Adrenal gland (tissue), 12 donors: ENCODE data around the gene LAMB1. TPM values are rescaled to one million over a fixed set of nuclear protein-coding genes. Genes with fewer than 3 reads are reported as not detected.
A peak's percentile ranks its signal among the peaks of the same experiment; 100 is the strongest.
"Not testable (repeated sequence)": the region's sequence is repeated elsewhere in the genome, so short reads cannot be mapped to it uniquely, and the experiment has no call there.

Experiments used
- DNase-seq, 7 donors: peaks; one replicate each; pipeline ENCODE4 v3.0.0-alpha.2; 2019 to 2020
- H3K27ac ChIP-seq, 5 donors: fragments of 200-600 bp; sonication (generic) in 4 of 5; 1 replicate in 3 of 5; 2 replicates in 2 of 5; pipeline versions ENCODE4 v1.5.1 to v1.8.0; 2016 to 2020; ENCODE audit warnings: mild to moderate bottlenecking in 1 of 5
- H3K27me3 ChIP-seq: fragments of 200-600 bp; 2 replicates; pipeline ENCODE4 v1.8.0; 2021
- H3K36me3 ChIP-seq, 2 donors: fragments of 200-600 bp; replicated peaks in 1 of 2; 1 replicate in 1 of 2; 2 replicates in 1 of 2; pipeline versions ENCODE4 v1.5.1 to v1.8.0; 2018 to 2022
- H3K4me1 ChIP-seq, 2 donors: fragments of 200-600 bp; replicated peaks in 1 of 2; 1 replicate in 1 of 2; 2 replicates in 1 of 2; pipeline versions ENCODE4 v1.5.1 to v1.8.0; 2018 to 2021
- H3K4me3 ChIP-seq, 4 donors: fragments of 200-600 bp; sonication (generic) in 3 of 4; one replicate each; pipeline ENCODE4 v1.5.1; 2016 to 2018
- H3K9me3 ChIP-seq, 3 donors: fragments of 200-600 bp; sonication (generic) in 1 of 3; replicated peaks in 1 of 3; 1 replicate in 2 of 3; 2 replicates in 1 of 3; pipeline versions ENCODE4 v1.5.1 to v1.8.0; 2016 to 2021
- POLR2A ChIP-seq, 2 donors: fragments of 450-650 bp; IDR thresholded peaks; one replicate each; pipeline ENCODE4 v1.6.1; 2017; ENCODE audit warnings: antibody characterized with exemption in 2 of 2, mild to moderate bottlenecking in 2 of 2, moderate library complexity in 1 of 2
- WGBS, 4 donors: extraction: QIAGEN DNeasy Blood & Tissue Kit in 2 of 4; methylation state at CpG; one replicate each; pipeline versions ENCODE4 v1.1.5 to v1.1.7; 2013 to 2017; 5-methylcytosine and 5-hydroxymethylcytosine counted together
- intact Hi-C, 2 donors: fragments of 100-400 bp; cut with DNase I; formaldehyde crosslinking; loops; one replicate each; pipeline versions ENCODE4 v1.14.1 to v1.15.0; 2022 to 2023
- polyA plus RNA-seq, 3 donors: library from polyadenylated mRNA; stranded (reverse); fragments of 200-250 nt in 2 of 3; fragments of 350-450 nt in 1 of 3; fragmentation: Illumina TruSeq in 1 of 3; extraction: RNeasy Lipid Tissue Mini Kit (QIAGEN cat#74804) in 1 of 3; gene quantifications; one replicate each; pipeline ENCODE4 v1.2.3, GENCODE V29; 2013 to 2014
- total RNA-seq, 9 donors: library from RNA; depleted of rRNA in 4 of 9; stranded (reverse); fragments of >200 nt in 4 of 9; fragments of 120-200 nt in 1 of 9; fragmentation: NEBNext Ultra II Directional in 1 of 9; extraction: Animal tissue kit (Norgen Biotek cat#: 25700) in 1 of 9; gene quantifications; one replicate each; pipeline versions ENCODE4 v1.1.0 to v1.2.4, GENCODE V29; 2013 to 2023
- TF ChIP-seq, protein P1 (sequence below), 6 experiments: fragments of 450-650 bp in 4 of 6; fragments of 200-600 bp in 2 of 6; sonication (generic) in 1 of 6; IDR thresholded peaks; 1 replicate in 5 of 6; 2 replicates in 1 of 6; pipeline versions ENCODE4 v1.5.1 to v1.8.0; 2016 to 2021; ENCODE audit warnings: antibody characterized with exemption in 6 of 6, mild to moderate bottlenecking in 2 of 6, moderate library complexity in 1 of 6
- donor health status: healthy with polysubstance abuse.
- donor health status: Bipolar disorder and iron deficiency.
- donor health status: DM: yes; HTN: yes; CAD: no.
- donor health status: DM: no; HTN: no; CAD: no.
- donor health status: DM: no; HTN: no; CAD: no.
- donor health status: DM: yes; HTN: yes; CAD: no.

The LAMB1 gene
- total and polyA plus RNA-seq, 12 donors: 48.6 to 164 (median 90.2) TPM

DNA sequence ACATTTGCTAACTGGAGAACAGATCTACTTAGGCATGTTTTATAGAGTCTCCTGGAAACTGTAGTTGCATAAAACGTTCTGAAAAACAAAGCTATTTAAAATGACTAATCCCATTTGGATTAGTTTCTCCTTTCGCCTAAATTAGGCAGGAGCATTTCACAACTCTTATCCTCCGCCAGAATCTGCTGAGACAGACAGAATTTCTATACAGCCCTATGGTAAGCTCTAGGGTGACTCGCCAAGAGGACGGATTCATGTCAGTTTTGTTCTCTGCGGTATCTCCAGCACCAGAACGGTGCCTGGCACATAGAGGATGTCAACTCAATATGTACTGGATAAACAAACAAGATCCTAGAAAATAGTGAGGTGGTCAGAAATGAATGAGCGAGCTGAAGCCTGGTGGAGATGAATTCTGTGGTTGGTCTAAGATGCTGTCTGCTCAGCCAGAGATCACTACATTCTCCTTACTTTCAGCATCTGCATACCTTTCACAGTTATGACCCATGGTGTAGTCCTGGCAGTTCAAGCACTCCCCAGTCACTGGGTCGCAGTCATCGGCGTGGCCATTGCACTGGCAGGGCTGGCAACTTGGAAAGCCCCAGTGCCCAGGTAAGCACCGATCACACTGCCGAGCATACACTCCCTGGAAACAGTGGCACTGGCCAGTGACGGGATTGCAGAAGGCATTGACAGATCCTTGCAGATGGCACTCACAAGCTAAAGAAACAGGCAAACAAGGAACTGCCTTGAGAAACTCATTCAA, 44.0 kb downstream of the LAMB1 start:
- Histone ChIP-seq H3K27me3 (no peaks in the 10 kb centered on the region), H3K4me3 (no peak overlapping the region), H3K4me1 (peaks cover 4 to 21% of the 10 kb centered on the region in 2 donors), H3K27ac (peak overlapping the region in 3 of 5 donors; percentile 0 to 81 (median 62)), H3K36me3 (peaks cover 0 to 19% of the 10 kb centered on the region in 2 donors), H3K9me3 (no peaks in the 10 kb centered on the region)
- DNase-seq: peak in 6 of 7 donors; percentile 28 to 63 (median 56)
- no peak for TF ChIP-seq POLR2A (IDR thresholded peaks at IDR 0.05)
- TF ChIP-seq, protein P1, sequence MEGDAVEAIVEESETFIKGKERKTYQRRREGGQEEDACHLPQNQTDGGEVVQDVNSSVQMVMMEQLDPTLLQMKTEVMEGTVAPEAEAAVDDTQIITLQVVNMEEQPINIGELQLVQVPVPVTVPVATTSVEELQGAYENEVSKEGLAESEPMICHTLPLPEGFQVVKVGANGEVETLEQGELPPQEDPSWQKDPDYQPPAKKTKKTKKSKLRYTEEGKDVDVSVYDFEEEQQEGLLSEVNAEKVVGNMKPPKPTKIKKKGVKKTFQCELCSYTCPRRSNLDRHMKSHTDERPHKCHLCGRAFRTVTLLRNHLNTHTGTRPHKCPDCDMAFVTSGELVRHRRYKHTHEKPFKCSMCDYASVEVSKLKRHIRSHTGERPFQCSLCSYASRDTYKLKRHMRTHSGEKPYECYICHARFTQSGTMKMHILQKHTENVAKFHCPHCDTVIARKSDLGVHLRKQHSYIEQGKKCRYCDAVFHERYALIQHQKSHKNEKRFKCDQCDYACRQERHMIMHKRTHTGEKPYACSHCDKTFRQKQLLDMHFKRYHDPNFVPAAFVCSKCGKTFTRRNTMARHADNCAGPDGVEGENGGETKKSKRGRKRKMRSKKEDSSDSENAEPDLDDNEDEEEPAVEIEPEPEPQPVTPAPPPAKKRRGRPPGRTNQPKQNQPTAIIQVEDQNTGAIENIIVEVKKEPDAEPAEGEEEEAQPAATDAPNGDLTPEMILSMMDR (IDR thresholded peaks at IDR 0.05): no peak
- 48 to 67% (median 62%) methylated on average over 9 to 14 of the region's 14 CpGs for WGBS, 4 donors
- intact Hi-C loops: no loop called here

DNA sequence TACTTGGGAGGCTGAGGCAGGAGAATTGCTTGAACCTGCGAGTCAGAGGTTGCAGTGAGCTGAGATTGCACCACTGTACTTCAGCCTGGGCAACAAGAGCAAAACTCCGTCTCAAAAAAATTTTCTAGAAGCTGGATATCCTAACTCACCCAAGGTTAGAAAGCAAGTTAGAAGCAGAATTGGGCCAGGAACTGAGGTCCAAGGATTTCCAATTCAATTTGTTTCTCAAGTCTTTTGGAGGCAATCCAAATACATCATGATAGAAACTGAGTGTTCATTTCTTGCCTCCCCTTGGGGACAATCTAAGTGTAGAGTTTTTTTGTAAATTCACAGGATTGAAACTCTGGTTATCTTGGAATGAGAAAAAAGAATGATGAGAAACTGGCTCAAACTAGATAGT, 45.5 kb downstream of the LAMB1 start:
- TF ChIP-seq, protein P1 (IDR thresholded peaks at IDR 0.05): no peak
- no peak for TF ChIP-seq POLR2A (IDR thresholded peaks at IDR 0.05)
- Histone ChIP-seq H3K36me3 (peaks cover 0 to 19% of the 10 kb centered on the region in 2 donors), H3K4me1 (peaks cover 11 to 31% of the 10 kb centered on the region in 2 donors), H3K27ac (peak overlapping the region in 2 of 5 donors; percentile 62 to 81), H3K9me3 (no peaks in the 10 kb centered on the region), H3K4me3 (no peak overlapping the region), H3K27me3 (no peaks in the 10 kb centered on the region)
- intact Hi-C loops: no loop called here
- 25 to 50% (median 40%) methylated on average over 2 of the region's 2 CpGs for WGBS, 4 donors
- peak in 1 of 7 donors; percentile 32 for DNase-seq

DNA sequence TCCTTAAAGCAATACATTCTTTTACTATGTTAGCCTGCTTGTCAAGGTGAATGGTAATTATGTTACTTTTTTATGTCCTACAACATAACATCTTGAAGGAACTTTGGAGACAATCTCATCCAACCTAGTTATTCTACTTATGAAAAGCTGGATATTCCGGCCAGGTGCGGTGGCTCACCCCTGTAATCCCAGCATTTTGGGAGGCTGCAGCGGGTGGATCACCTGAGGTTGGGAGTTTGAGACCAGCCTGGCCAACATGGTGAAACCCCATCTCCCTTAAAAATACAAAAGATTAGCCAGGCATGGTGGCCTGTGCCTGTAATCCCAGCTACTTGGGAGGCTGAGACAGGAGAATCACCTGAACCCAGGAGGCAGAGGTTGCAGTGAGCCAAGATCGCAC, 46.0 kb downstream of the LAMB1 start:
- Histone ChIP-seq H3K36me3 (peaks cover 0 to 19% of the 10 kb centered on the region in 2 donors), H3K27ac (peak overlapping the region in 2 of 5 donors; percentile 62 to 81), H3K4me1 (peaks cover 13 to 36% of the 10 kb centered on the region in 2 donors)
- H3K27me3 ChIP-seq, H3K4me3 ChIP-seq, intact Hi-C loops, H3K9me3 ChIP-seq, DNase-seq: not testable (repeated sequence)
- WGBS, 4 donors: 93 to 100% (median 96%) methylated on average over 3 to 4 of the region's 4 CpGs

DNA sequence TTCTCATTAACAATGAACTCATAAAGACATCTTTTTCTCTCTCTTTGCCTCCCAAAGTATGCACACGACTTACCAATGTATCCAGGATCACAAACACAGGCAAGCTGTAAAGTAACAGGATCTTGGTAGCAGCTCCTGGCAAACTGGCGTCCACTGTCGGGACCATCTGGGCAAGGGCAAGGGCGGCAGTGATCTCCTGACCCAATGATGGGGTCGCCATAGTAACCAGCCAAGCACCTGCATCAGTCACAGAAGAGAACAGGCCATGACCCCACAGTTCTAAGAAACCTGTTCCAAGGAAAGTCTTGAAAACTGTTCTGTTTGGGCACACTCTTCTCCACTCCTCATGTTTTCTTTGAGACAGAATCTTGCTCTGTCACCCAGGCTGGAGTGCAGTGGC, 47.6 kb downstream of the LAMB1 start:
- no peak overlapping the region for H3K27ac ChIP-seq
- WGBS, 4 donors: 81 to 92% (median 88%) methylated on average over 5 of the region's 5 CpGs
- H3K9me3 ChIP-seq: no peaks in the 10 kb centered on the region
- no peak for DNase-seq
- no peaks in the 10 kb centered on the region for H3K27me3 ChIP-seq
- peaks cover 13 to 49% of the 10 kb centered on the region in 2 donors for H3K4me1 ChIP-seq
- H3K36me3 ChIP-seq: peaks cover 0 to 11% of the 10 kb centered on the region in 2 donors
- intact Hi-C loops: no loop called here
- no peak overlapping the region for H3K4me3 ChIP-seq
- no peak for TF ChIP-seq POLR2A (IDR thresholded peaks at IDR 0.05)
- TF ChIP-seq, protein P1 (IDR thresholded peaks at IDR 0.05): no peak
